Right ventricle myocardium superior (tissue), 1 donor: ENCODE data around the gene FKBP6. TPM values are rescaled to one million over a fixed set of nuclear protein-coding genes. Genes with fewer than 3 reads are reported as not detected.
"Not testable (repeated sequence)": the region's sequence is repeated elsewhere in the genome, so short reads cannot be mapped to it uniquely, and the experiment has no call there.

Experiments
- ATAC-seq: fragments of 200-7000 bp; cut with Tn5 transposase; one replicate; pipeline ENCODE4 v1.9.1; 2020; ENCODE audit warnings: mild to moderate bottlenecking; ENCODE audit not compliant: poor library complexity
- DNase-seq: peaks from one replicate; pipeline ENCODE4 v3.0.0-alpha.2; 2020
- intact Hi-C: fragments of 100-400 bp; cut with DNase I; formaldehyde crosslinking; loops from one replicate; pipeline ENCODE4 v1.11.2; 2022
- total RNA-seq: library from RNA; stranded (reverse); fragmentation: NEBNext Ultra II Directional; extraction: Animal tissue kit (Norgen Biotek cat#: 25700); gene quantifications from one replicate; pipeline ENCODE4 v1.2.1, GENCODE V29; 2021
- donor health status: DM: no; HTN: yes; CAD: no; lungs with severe emphysema.

FKBP6 gene
- total RNA-seq, 1 donor from 2014 or later = not detected

- not testable (repeated sequence) for ATAC-seq
Measured at GRCh38 chr7:73320009-73320408, 8.0 kb upstream of the FKBP6 start.

GRCh38 chr7:73323434-73324080, 4.4 kb upstream of the FKBP6 start:
- intact Hi-C loops, ATAC-seq, DNase-seq: not testable (repeated sequence)

More at GRCh38 chr7:73320009-73320408, 8.0 kb upstream of the FKBP6 start:
- intact Hi-C loops, DNase-seq: not testable (repeated sequence)

GRCh38 chr7:73324081-73324845, 3.7 kb upstream of the FKBP6 start:
- intact Hi-C loops = not testable (repeated sequence)
- peak; percentile 69 for DNase-seq
- ATAC-seq = peak; percentile 71

GRCh38 chr7:73325424-73325823, 2.5 kb upstream of the FKBP6 start:
- ATAC-seq, intact Hi-C loops, DNase-seq: not testable (repeated sequence)

- ATAC-seq, intact Hi-C loops, DNase-seq: not testable (repeated sequence)
Measured at GRCh38 chr7:73327449-73327848, 512 bp upstream of the FKBP6 start.

GRCh38 chr7:73328696-73329095, 735 bp downstream of the FKBP6 start:
- ATAC-seq (no peak), DNase-seq (no peak)
- intact Hi-C loops = no loop called here

- ATAC-seq = peak; percentile 81
- DNase-seq = no peak
- intact Hi-C loops = no loop called here
Measured at GRCh38 chr7:73329861-73330581, 2.1 kb downstream of the FKBP6 start.

GRCh38 chr7:73330772-73331171, 2.8 kb downstream of the FKBP6 start:
- ATAC-seq = no peak
- intact Hi-C loops = no loop called here
- DNase-seq = no peak

GRCh38 chr7:73332447-73332846, 4.5 kb downstream of the FKBP6 start:
- intact Hi-C loops = no loop called here
- DNase-seq = no peak
- ATAC-seq = no peak

- intact Hi-C loops = no loop called here
- ATAC-seq = no peak
- no peak for DNase-seq
Measured at GRCh38 chr7:73338321-73338720, 10.4 kb downstream of the FKBP6 start.

- DNase-seq (no peak), ATAC-seq (no peak)
- intact Hi-C loops = loop anchor here (5.0 kb wide), 1 partner anchor 112 kb away; no protein-coding TSS in a partner anchor
Measured at GRCh38 chr7:73340514-73340913, 12.6 kb downstream of the FKBP6 start.

GRCh38 chr7:73341877-73342276, 13.9 kb downstream of the FKBP6 start:
- ATAC-seq = no peak
- DNase-seq = no peak
- intact Hi-C loops = loop anchor here (5.0 kb wide), 1 partner anchor 110 kb away; no protein-coding TSS in a partner anchor

GRCh38 chr7:73342645-73343044, 14.7 kb downstream of the FKBP6 start:
- no peak for DNase-seq
- intact Hi-C loops = loop anchor here (5.0 kb wide), 1 partner anchor 110 kb away; no protein-coding TSS in a partner anchor
- peak; percentile 84 for ATAC-seq

- ATAC-seq = no peak
- no peak for DNase-seq
- intact Hi-C loops = loop anchor here (5.0 kb wide), 1 partner anchor 108 kb away; no protein-coding TSS in a partner anchor
Measured at GRCh38 chr7:73343671-73344380, 15.9 kb downstream of the FKBP6 start.

GRCh38 chr7:73345538-73345937, 17.6 kb downstream of the FKBP6 start:
- DNase-seq = no peak
- no peak for ATAC-seq
- intact Hi-C loops = no loop called here

- DNase-seq (no peak), ATAC-seq (no peak)
- intact Hi-C loops = no loop called here
Measured at GRCh38 chr7:73345951-73346350, 18.0 kb downstream of the FKBP6 start.

GRCh38 chr7:73349763-73350162, 21.8 kb downstream of the FKBP6 start:
- DNase-seq (no peak), ATAC-seq (no peak)
- intact Hi-C loops = no loop called here

- intact Hi-C loops = no loop called here
- no peak for DNase-seq
- no peak for ATAC-seq
Measured at GRCh38 chr7:73350306-73351068, 22.5 kb downstream of the FKBP6 start.
